Right renal pelvis (tissue), 4 donors: Measurements from ENCODE around the gene POLH. TPM values are rescaled to one million over a fixed set of nuclear protein-coding genes. Genes with fewer than 3 reads are reported as not detected.
"Not testable (repeated sequence)": the region's sequence is repeated elsewhere in the genome, so short reads cannot be mapped to it uniquely, and the experiment has no call there.

Experiments
- DNase-seq, 4 donors: peaks; one replicate each; pipeline ENCODE4 v3.0.0-alpha.2; 2013; ENCODE audit warnings: low read depth in 4 of 4, low spot score in 3 of 4, missing footprints in 1 of 4
- polyA plus RNA-seq, 4 donors: library from polyadenylated mRNA; unstranded; fragments of 120-200 nt; gene quantifications; one replicate each; pipeline ENCODE4 v1.2.1, GENCODE V29; 2013; ENCODE audit not compliant: insufficient read length in 4 of 4

Gene POLH
- polyA plus RNA-seq, 4 donors: 18.8 to 22.0 (median 19.6) TPM

DNA sequence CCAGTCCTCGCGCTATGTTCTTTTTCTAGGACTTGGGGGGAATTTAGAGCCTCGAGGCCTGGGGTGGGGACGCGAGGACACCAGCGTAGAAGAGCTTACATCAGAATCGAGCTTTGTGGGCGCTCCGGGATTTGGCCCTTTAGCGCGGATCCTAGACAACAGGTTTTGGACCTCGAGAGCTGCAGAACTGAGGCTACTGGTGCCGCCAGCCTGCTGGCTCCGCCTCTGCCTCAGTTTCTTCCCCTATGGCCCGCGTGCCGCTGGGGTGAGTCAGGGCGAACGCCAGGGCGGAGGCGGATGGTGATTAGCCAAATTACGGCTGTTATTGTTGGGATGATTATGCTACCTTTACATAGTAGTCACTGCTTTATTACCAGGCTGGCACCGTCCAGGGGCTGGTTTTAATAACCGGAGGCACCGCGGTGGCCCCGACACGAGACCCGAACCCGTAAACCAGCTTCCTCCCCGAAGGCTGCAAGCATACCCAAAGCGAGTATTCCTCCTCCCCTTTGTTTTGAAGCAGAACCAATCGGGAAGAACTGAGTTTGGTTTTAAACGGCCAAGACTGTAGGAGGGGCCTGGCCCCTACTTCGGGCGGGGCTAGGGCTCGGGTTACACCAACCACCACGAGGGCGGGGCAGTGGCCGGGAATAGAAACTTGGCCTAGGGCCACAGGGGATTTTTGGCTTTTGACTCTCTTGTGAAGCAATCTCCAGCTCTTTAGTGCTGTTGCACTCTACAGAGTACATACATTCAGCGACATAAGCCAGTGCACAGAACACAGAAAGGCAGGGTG lies 53.7 kb downstream of the POLH start:
- DNase-seq: peak; percentile 90 to 95 (median 94)

DNA sequence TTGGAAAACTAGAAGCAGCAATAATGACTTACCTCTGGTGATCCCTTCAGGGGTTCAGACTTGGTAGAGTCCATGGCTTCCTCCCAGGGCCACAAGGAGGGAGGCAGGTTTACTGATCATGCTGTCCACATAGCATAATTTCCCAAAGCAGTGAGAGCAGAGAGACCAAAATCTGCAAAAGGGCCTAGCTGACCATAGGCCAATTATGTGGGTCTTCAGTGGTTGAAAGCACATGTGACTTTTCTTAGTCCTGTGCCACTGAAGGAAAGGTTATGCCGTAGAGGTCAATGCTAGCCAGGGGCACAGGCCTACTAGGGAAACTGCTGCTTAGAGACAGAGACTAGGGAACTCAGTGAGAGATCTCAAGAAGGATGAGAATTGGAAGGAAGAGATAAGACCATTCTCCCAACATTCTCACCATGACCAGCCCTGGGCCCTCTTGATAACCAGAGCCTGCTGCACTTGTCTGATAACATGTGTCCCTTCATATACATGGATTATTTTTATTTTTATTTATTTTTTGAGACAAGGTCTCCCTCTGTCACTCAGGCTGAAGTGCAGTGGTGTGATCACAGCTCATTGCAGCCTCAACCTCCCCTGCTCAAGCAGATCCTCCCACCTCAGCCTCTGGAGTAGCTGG lies 55.1 kb downstream of the POLH start:
- DNase-seq: no peak

DNA sequence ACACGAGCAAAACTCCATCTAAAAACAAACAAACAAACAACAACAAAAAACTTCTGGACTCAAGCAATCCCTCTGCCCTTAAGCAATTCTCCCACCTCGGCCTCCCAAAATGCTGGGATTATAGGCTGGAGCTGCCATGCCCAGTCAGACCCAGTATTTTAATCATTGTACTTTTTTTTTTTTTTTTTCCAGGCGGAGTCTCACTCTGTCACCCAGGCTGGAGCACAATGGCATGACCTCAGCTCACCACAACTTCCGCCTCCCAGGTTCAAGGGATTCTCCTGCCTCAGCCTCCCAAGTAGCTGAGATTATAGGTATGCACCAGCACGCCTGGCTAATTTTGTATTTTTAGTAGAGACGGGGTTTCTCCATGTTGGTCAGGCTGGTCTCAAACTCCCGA lies 57.0 kb downstream of the POLH start:
- DNase-seq: not testable (repeated sequence)

DNA sequence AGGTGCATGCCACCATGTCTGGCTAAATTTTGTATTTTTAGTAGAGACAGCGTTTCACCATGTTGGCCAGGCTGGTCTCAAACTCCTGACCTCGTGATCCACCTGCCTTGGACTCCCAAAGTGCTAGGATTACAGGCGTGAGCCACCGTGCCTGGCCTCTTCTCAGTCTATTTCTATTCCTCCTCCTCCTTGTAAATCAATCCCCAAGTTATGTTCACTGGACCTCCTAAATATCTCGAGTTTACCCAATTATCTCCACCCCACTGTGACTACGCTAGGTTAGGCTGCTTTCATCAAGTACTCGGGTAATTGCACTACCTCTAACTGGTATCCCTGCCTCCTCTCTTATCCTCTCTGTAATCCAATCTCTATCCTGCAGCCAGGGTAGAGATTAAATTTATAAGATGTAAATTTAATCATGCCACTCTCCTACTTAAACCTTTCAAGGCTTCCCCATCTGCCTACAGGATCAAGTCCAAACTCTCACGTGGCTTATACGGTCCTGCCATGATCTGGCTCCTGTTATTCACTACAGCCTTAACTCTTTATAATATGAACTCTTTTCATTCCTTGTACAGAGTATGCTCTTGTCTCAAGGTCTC lies 58.8 kb downstream of the POLH start:
- DNase-seq: no peak

DNA sequence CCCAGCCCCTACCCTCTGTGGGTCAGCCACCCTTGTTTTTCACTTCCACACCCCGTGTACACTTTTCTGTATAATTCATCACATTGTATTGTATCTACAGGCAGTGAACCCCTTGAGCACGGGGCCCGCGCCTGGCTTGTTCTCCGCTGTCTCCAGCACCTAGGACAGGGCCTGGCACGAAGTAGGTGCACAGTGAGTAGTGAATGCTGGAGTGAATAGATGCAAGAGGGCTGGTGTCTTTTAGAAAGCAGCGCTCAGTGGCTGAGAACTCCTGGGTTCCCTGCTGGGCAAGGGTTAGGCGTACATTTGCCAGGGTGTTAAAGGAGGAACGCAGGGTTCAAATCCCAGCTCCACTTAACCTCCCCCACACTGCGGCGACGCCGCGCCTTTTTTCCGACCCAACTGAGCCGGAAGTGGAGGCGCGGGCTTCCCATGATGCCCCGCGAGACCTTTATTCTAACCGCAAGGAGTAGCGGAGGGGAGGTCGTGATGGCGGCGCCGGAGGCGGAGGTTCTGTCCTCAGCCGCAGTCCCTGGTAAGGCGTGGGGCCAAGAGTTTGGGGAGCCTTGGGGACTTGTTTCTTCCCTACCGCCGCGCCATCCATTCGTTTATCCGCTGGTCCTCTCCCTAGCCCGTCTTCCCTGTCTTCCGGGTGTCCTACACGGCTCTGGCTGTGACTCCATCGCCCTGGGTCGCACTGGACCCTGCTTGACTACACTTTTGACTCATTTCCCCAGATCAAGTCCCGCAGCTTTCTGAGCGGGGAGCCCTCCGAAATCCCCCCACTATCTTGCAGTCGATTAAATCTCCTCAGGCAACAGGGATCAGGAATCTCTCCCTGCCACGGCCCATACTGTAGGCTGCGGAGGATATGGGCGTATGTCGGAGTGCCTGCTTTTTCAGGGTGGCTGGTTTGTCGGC lies 59.7 kb downstream of the POLH start, which contains the start of gene MAD2L1BP:
TSS of gene MAD2L1BP (plus strand) at position 454 of the 921 bp plus-strand sequence. CDS start at position 490, 36 bp downstream.
- peak; percentile 65 to 73 (median 71) for DNase-seq

DNA sequence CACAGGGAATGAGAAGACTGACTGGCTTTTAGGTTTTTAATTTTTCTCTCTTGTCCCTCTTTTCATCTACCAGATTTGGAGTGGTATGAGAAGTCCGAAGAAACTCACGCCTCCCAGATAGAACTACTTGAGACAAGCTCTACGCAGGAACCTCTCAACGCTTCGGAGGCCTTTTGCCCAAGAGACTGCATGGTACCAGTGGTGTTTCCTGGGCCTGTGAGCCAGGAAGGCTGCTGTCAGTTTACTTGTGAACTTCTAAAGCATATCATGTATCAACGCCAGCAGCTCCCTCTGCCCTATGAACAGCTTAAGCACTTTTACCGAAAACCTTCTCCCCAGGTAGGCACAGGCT lies 60.3 kb downstream of the POLH start:
- peak in 1 of 4 donors; percentile 22 for DNase-seq

DNA sequence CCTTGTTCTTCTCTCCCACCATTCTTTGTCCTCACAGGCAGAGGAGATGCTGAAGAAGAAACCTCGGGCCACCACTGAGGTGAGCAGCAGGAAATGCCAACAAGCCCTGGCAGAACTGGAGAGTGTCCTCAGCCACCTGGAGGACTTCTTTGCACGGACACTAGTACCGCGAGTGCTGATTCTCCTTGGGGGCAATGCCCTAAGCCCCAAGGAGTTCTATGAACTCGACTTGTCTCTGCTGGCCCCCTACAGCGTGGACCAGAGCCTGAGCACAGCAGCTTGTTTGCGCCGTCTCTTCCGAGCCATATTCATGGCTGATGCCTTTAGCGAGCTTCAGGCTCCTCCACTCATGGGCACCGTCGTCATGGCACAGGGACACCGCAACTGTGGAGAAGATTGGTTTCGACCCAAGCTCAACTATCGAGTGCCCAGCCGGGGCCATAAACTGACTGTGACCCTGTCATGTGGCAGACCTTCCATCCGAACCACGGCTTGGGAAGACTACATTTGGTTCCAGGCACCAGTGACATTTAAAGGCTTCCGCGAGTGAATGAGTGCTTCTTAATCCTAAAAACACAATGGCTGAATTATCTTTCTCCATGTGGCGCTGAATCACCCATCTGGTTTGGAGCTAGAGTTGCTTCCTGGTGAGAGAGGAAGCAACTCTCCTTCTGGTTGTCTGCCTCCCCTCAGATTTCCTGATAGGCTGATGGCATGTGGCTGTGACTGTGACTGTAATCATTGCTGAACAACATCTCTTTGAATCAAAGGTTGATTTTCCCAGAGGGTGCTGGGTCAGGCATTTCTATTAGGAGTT lies 64.2 kb downstream of the POLH start:
- no peak for DNase-seq

DNA sequence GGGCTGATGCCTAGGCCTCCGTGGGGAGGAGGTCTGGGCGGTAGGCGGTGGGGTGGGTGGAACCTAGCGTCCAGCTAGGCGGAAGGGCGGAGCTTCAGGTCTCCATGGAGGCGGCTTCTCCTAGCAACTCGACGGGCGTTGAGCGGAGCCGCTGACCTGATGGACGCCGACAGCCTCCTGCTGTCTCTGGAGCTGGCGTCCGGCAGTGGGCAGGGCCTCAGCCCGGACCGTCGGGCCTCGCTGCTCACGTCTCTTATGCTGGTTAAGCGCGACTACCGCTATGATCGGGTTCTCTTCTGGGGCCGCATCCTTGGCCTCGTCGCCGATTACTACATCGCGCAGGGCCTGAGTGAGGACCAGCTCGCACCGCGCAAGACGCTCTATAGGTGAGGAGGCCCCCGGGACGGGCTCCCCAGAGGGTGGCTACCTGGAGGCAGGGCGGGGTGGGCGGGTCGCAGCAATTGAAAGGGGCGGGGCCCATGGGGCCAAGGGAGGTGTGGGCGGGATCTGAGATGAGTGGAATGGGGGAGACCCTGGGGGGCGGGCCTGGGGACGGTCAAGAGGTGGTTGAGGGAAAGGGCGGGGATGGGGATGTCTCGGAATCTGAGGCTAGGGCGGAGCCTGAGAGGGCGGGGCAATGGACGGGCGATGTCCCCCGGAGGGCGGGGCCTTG lies 69.1 kb downstream of the POLH start, which contains the start of gene RSPH9:
TSS of gene RSPH9 (plus strand) at position 97 of the 673 bp plus-strand sequence. CDS start at position 160, 63 bp downstream.
- no peak for DNase-seq

DNA sequence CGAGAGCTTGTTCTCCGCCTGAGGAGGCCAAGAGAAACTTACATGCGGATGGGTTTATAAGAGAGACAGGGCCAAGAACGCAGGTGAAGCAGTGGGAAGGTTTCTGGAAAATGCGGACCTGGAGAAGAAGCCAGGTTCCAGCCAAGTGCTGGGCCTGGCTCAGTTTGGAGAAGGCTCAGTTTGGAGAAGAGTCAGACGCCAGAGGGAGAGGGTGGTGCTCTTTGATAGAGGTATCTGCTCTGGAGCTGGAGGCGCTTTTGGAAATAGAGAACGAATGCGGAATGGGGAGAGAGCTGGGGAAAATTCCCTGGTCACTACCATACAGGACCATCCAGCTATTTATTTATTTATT lies 69.6 kb downstream of the POLH start:
- no peak for DNase-seq

DNA sequence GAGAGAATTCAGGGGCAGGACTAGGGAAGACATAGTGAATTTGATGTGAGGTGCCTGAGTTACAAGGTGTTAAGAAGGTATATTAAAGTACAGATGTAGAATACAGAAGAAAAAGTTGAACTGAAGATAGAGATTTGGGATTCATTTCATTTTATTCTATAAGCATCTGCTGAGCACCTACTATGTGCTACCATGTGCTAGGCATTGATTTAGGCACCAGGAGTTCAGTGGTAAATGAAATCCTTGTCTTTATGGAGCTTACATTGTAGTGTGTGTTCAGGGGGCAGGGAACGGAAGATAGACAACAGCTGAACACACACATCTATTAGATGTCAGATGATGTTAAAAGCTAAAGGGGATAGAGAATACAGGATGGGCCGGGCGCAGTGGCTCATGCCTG lies 71.6 kb downstream of the POLH start:
- no peak for DNase-seq

DNA sequence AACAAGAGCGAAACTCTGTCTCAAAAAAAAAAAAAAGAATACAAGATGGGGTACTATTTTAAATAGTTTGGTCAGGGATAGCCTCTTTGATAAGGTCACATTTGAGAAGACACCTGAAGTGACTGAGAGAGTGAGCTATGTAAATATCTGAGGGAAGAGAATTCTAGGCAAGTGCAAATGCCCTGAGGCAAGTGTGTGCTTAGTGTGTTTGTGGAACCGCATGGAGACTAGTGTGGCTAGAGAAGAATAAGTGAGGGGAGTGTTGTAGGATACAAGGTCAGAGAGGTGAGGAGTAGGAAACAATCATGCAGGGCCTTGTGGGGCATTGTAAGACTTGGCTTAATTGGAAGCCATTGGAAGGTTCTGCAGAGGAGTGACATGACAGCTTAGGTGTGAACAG lies 72.3 kb downstream of the POLH start:
- no peak for DNase-seq

DNA sequence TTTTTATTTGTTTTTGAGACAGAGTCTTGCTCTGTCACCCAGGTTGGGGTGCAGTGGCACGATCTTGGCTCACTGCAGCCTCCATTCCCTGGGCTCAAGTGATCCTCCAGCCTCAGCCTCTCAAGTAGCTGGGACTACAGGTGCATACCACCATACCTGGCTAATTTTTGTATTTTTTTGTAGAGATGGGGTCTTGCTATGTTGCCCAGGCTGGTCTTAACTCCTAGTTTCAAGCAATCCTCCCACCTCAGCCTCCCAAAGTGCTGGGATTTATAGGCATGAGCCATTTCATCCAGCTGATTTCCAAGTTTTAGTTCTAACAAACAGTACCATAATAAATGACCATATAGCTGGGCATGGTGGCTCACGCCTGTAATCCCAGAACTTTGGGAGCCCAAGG lies 76.8 kb downstream of the POLH start:
- DNase-seq: not testable (repeated sequence)

DNA sequence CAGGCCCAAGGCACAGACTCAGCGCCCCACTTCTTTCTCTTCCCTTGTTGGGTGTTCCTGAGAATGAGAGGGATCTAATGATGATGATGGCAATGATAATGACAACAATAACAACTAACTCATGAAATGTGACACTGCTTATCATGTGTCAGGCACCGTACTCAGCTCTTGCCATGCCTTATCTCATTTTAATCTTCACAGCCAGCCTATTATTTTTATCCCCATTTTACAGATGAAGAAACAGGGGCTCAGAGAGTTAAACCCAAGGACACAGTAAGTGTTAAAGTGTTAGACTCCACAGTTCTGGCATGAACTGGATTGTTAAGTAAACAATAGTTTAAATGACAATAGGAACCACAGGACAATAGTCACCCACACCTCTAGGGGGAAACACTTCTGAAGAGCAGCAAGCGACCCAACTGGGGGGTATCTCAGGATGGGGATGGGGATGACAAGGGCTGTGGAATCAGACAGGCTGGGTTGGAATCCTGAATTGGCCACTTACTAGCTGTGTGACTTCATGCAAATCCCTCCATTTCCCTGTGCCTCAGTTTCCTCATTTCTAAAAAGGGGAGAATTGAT lies 81.3 kb downstream of the POLH start:
- no peak for DNase-seq

DNA sequence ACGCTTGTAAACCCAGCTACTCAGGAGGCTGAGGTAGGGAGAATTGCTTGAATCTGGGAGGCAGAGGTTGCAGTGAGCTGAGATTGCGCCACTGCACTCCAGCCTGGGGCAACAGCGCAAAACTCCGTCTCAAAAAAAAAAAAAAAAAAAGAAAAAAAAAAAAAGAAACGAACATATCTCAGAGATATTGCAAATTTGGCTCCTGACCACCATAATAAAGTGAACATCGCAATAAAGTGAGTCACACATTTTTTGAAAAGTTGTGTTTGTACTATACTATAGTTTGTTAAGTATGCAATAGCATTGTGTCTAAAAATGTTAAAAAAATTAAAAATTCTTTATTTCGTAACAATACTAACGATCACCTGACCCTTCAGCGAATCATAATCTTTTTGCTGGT lies 82.2 kb downstream of the POLH start:
- DNase-seq: no peak

DNA sequence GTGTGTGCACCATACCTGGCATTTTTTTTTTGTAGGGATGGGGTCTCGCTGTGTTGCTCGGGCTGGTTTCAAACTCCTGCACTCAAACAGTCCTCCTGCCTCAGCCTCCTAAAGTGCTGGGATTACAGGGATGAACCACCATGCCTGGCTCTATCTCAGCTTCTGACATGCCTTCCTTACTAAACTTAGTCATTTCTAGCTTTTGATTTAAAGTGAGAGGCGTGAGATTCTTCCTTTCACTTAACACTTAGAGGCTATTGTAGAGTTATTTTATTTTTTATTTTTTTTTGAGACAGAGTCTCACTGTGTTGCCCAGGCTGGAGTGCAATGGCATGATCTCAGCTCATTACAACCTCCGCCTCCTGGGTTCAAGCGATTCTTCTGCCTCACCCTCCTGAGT lies 87.0 kb downstream of the POLH start:
- DNase-seq: not testable (repeated sequence)
